ENCODE results near the gene SLC29A4. TPM values are rescaled to one million over a fixed set of nuclear protein-coding genes. Genes with fewer than 3 reads are reported as not detected.
"Not testable (repeated sequence)": the region's sequence is repeated elsewhere in the genome, so short reads cannot be mapped to it uniquely, and the experiment has no call there.

SLC29A4 gene
- total and polyA plus RNA-seq, 2 of the 13 experiments (the other 11 are each of a cell fraction or from before 2014, with no cell fraction given): 29.7 to 31.7 TPM

GRCh38 chr7:5269992-5270657 is 12.6 kb upstream of the SLC29A4 start:
- H3K27ac ChIP-seq (ENCODE audit: extremely low read length, insufficient read depth, low read length); intact Hi-C loops (cut with micrococcal nuclease; ENCODE audit: unreplicated experiment); FAIRE-seq; H3K36me3 ChIP-seq (replicated peaks in 1 of 2; ENCODE audit: control insufficient read depth in 1 of 2, insufficient read depth in 2 of 2, low read length in 2 of 2); H3K4me2 ChIP-seq (ENCODE audit: low read depth, low read length); H2AFZ ChIP-seq (ENCODE audit: low read length); H3K4me3 ChIP-seq (replicated peaks in 1 of 3; ENCODE audit: insufficient read depth in 1 of 3, low read depth in 2 of 3, low read length in 3 of 3); POLR2A ChIA-PET; ATAC-seq; H3K79me2 ChIP-seq (ENCODE audit: insufficient read depth, low read length); H3K9me3 ChIP-seq (ENCODE audit: low read length); DNase-seq (ENCODE audit: low spot score); CTCF ChIA-PET (ENCODE audit: low intra/inter-chr PET ratio, low total read pairs); H3K27me3 ChIP-seq (ENCODE audit: control insufficient read depth in 1 of 2, insufficient read depth in 2 of 2, low read length in 2 of 2); BruUV-seq (replicated peaks); H4K20me1 ChIP-seq (ENCODE audit: insufficient read depth, low read length); in situ Hi-C loops (cut with HindIII; ENCODE audit: extremely low pct_ligation_motif_present, low pct_unique_long_range_greater_than_20kb); H3K9ac ChIP-seq (ENCODE audit: insufficient read depth, low read depth, low read length): not testable (repeated sequence)
- peak; percentile 92 for TF ChIP-seq ZNF329 (CRISPR knock-in tag; IDR thresholded peaks at IDR 0.05; ENCODE audit: low read depth)
- peaks cover 19% of the 10 kb centered on the region for H3K4me1 ChIP-seq (ENCODE audit: insufficient read depth, low read length)
- WGBS (ENCODE audit: low lambda C conversion rate): 61% methylated on average over 8 of the region's 12 CpGs

DNA sequence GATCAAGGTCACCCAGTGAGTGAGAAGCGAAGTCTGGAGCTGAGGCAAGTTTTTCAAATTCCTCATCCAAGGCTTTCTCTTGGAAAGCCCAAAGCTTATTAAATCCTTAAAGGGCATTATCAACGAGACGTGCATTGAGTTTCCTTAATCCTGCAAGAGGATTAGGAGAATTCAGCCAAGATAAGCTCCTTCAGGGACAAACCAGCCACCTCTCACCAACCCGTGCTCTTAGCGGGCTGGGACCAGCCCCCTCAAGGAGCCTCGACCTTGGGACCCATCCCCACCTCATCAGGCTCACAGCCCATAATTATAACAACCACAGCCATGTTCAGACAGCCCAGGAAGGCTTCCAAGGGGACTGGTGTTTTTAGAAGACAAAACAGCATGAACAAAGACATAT is 12.0 kb upstream of the SLC29A4 start:
- peaks cover 19% of the 10 kb centered on the region for H3K4me1 ChIP-seq (ENCODE audit: insufficient read depth, low read length)
- H2AFZ ChIP-seq (ENCODE audit: low read length): no peak overlapping the region
- no peak overlapping the region for H3K4me2 ChIP-seq (ENCODE audit: low read depth, low read length)
- 0% methylated on average over 1 of the region's 6 CpGs for WGBS (ENCODE audit: low lambda C conversion rate)
- CTCF ChIA-PET (ENCODE audit: low intra/inter-chr PET ratio, low total read pairs): no interaction called here
- no peak overlapping the region for H3K4me3 ChIP-seq (replicated peaks in 1 of 3; ENCODE audit: insufficient read depth in 1 of 3, low read depth in 2 of 3, low read length in 3 of 3)
- in situ Hi-C loops (cut with HindIII; ENCODE audit: extremely low pct_ligation_motif_present, low pct_unique_long_range_greater_than_20kb) (no loop called here), intact Hi-C loops (cut with micrococcal nuclease; ENCODE audit: unreplicated experiment) (no loop called here)
- no peaks in the 10 kb centered on the region for H3K36me3 ChIP-seq (replicated peaks in 1 of 2; ENCODE audit: control insufficient read depth in 1 of 2, insufficient read depth in 2 of 2, low read length in 2 of 2)
- H4K20me1 ChIP-seq (ENCODE audit: insufficient read depth, low read length): no peaks in the 10 kb centered on the region
- DNase-seq (ENCODE audit: low spot score): no peak
- FAIRE-seq: no peak
- POLR2A ChIA-PET: interaction anchor here (1.2 kb wide), 1 partner anchor 85 kb away, joined by 4 read pairs; no protein-coding TSS in a partner anchor
- no peak for ATAC-seq
- H3K27me3 ChIP-seq (ENCODE audit: control insufficient read depth in 1 of 2, insufficient read depth in 2 of 2, low read length in 2 of 2): peaks cover 0 to 3% of the 10 kb centered on the region in 2 experiments; a peak in 2 of 5 replicates
- H3K27ac ChIP-seq (ENCODE audit: extremely low read length, insufficient read depth, low read length): no peak overlapping the region
- no peaks in the 10 kb centered on the region for H3K79me2 ChIP-seq (ENCODE audit: insufficient read depth, low read length)
- H3K9me3 ChIP-seq (ENCODE audit: low read length): no peaks in the 10 kb centered on the region
- H3K9ac ChIP-seq (ENCODE audit: insufficient read depth, low read depth, low read length): no peak overlapping the region
- BruUV-seq (replicated peaks): no TSS peak
- TF ChIP-seq ARHGAP35 (CRISPR knock-in tag; IDR thresholded peaks at IDR 0.05; ENCODE audit: borderline replicate concordance) (no peak), ELF1 (CRISPR knock-in tag; IDR thresholded peaks at IDR 0.05) (no peak), CBX2 (IDR thresholded peaks at IDR 0.05; ENCODE audit: low read depth, low read length) (no peak), CBX2 (CRISPR knock-in tag; IDR thresholded peaks at IDR 0.05; ENCODE audit: low read depth) (no peak)
